Measurements from ENCODE around the gene CDH4.

GRCh38 chr20:61889659-61890058, 637.6 kb downstream of the CDH4 start:
- TF ChIP-seq EGR1 (IDR thresholded peaks at IDR 0.05): no peak
- no peak for TF ChIP-seq TEAD4 (IDR thresholded peaks at IDR 0.05)
- TF ChIP-seq REST (IDR thresholded peaks at IDR 0.05; ENCODE audit: low read depth): no peak
- TF ChIP-seq YY1 (IDR thresholded peaks at IDR 0.05; ENCODE audit: low read depth): no peak
- no peak for TF ChIP-seq NFIC (IDR thresholded peaks at IDR 0.05)
- TF ChIP-seq FOXM1 (IDR thresholded peaks at IDR 0.05; ENCODE audit: borderline replicate concordance, low read depth): no peak
- no peak for TF ChIP-seq CEBPB (IDR thresholded peaks at IDR 0.05)
- no peak for TF ChIP-seq RAD21 (IDR thresholded peaks at IDR 0.05; ENCODE audit: low read depth)
- TF ChIP-seq TAF1 (IDR thresholded peaks at IDR 0.05; ENCODE audit: low read depth): no peak
- no peak for TF ChIP-seq ZBTB7A (IDR thresholded peaks at IDR 0.05; ENCODE audit: low read depth)
- TF ChIP-seq CREB1 (IDR thresholded peaks at IDR 0.05; ENCODE audit: low read depth): no peak
- TF ChIP-seq MAX (IDR thresholded peaks at IDR 0.05): no peak
- no peak for TF ChIP-seq USF1 (IDR thresholded peaks at IDR 0.05)

Data from Ishikawa (cell line).